ENCODE measurements around the gene SDHB.

The SDHB gene

DNA sequence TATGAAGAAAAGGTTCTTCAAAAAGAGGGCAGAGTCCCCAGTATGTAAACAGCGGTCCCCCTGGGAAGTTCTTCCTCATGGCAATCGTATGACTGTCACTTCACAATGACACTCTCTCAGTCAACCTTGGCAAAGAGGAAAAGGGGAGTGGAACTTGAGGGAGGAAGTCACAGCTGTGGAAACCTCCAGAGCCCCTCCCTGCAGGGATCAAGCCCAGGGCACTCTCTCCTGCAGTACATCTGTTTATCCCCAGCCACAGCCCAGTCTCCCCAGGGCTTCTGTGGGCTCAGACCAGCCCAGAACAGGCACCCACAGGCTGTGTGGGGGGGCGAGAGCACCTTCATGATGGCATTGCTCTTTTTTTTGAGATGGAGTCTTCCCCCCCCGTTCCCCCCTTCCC lies 44.1 kb downstream of the SDHB start:
- Histone ChIP-seq H3K4me3 (ENCODE audit: low read depth in 1 of 2, low read length in 2 of 2) (no peak overlapping the region), H3K36me3 (ENCODE audit: insufficient read depth, low read length) (peaks cover 8% of the 10 kb centered on the region), H3K4me1 (ENCODE audit: insufficient read depth, low read length) (peaks cover 18% of the 10 kb centered on the region), H3K9me3 (ENCODE audit: low read length) (no peaks in the 10 kb centered on the region), H3K27ac (ENCODE audit: low read depth, low read length) (no peak overlapping the region), H3K27me3 (ENCODE audit: control insufficient read depth in 1 of 2, insufficient read depth in 2 of 2, low read length in 2 of 2) (no peaks in the 10 kb centered on the region), H3K9ac (ENCODE audit: low read length) (no peak overlapping the region)

DNA sequence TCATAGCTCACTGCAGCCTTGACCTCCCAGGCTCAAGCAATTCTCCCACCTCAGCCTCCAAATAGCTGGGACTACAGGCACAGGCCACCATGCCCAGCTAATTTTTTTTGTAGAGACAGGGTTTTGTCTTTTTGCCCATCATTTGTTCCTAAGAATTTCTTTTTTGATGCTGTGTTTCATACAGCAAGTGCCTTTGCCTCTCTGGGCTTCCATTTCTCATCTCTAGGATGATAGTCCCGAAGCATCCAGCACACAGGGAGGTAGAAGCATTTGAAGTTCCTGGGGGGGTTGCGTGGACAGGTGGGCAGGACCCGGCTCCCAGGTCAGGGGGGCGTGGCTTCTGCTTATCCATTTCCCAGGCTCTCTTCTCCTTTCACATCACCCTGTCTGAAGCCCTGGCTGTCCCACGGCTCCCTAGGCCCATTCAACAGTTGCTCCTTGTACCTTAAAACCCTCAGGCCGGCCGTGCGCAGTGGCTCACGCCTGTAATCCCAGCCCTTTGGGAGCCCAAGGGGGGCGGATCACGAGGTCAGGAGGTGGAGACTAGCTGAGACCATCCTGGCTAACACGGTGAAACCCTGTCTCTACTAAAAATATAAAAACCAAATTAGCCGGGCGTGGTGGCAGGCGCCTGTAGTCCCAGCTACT lies 45.5 kb downstream of the SDHB start:
- Histone ChIP-seq H3K4me3 (ENCODE audit: low read depth in 1 of 2, low read length in 2 of 2) (no peak overlapping the region), H3K9ac (ENCODE audit: low read length) (no peak overlapping the region), H3K9me3 (ENCODE audit: low read length) (no peaks in the 10 kb centered on the region), H3K27ac (ENCODE audit: low read depth, low read length) (no peak overlapping the region), H3K4me1 (ENCODE audit: insufficient read depth, low read length) (peaks cover 18% of the 10 kb centered on the region), H3K27me3 (ENCODE audit: control insufficient read depth in 1 of 2, insufficient read depth in 2 of 2, low read length in 2 of 2) (no peaks in the 10 kb centered on the region), H3K36me3 (ENCODE audit: insufficient read depth, low read length) (peaks cover 17% of the 10 kb centered on the region)

DNA sequence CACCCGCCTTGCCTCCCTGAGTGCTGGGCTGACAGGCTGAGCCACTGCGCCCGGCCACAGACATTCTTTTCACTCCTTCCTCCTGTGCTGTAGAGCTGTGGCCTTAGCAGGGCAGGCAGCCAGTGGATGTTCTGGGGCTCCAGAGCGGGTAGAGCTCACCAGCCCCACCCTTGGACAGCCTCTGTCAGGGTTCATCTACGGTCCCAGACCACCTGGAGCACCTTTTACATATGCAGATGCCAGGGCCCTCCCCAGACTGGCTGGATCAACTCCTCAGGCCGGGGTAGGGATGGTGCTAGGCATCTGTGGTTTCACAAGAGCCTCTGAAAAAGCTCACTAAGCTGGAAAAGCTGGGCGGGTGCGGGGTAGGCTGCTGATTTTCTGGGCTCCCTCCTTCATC lies 46.7 kb downstream of the SDHB start:
- no peak overlapping the region for H3K27ac ChIP-seq (ENCODE audit: low read depth, low read length)
- H3K27me3 ChIP-seq (ENCODE audit: control insufficient read depth in 1 of 2, insufficient read depth in 2 of 2, low read length in 2 of 2): no peaks in the 10 kb centered on the region
- H3K36me3 ChIP-seq (ENCODE audit: insufficient read depth, low read length): peaks cover 27% of the 10 kb centered on the region
- H3K9me3 ChIP-seq (ENCODE audit: low read length): no peaks in the 10 kb centered on the region
- no peak overlapping the region for H3K4me3 ChIP-seq (ENCODE audit: low read depth in 1 of 2, low read length in 2 of 2)
- peaks cover 14% of the 10 kb centered on the region for H3K4me1 ChIP-seq (ENCODE audit: insufficient read depth, low read length)
- no peak overlapping the region for H3K9ac ChIP-seq (ENCODE audit: low read length)

DNA sequence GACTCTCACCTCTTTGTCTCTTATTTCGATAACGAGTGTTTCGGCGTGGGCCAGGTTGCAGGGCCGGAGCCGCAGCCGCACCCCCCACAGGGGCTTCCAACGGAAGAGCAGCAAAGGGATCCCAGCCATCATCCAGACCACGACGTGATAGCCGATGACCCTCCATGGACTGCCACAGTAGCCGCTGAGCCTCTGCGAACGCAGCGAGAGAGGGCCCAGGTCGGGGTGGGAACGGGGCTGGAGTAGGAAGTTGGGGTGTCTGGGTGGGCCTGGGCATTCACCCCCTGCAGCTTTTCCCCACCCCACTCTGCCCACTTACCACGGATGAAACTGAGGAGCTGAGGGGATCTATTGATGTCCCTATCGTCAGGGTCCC lies 48.5 kb downstream of the SDHB start:
- H3K4me3 ChIP-seq (ENCODE audit: low read depth in 1 of 2, low read length in 2 of 2): no peak overlapping the region
- H3K9me3 ChIP-seq (ENCODE audit: low read length): no peaks in the 10 kb centered on the region
- H3K36me3 ChIP-seq (ENCODE audit: insufficient read depth, low read length): peaks cover 32% of the 10 kb centered on the region
- H3K4me1 ChIP-seq (ENCODE audit: insufficient read depth, low read length): peaks cover 4% of the 10 kb centered on the region
- H3K27me3 ChIP-seq (ENCODE audit: control insufficient read depth in 1 of 2, insufficient read depth in 2 of 2, low read length in 2 of 2): no peaks in the 10 kb centered on the region
- no peak overlapping the region for H3K9ac ChIP-seq (ENCODE audit: low read length)
- H3K27ac ChIP-seq (ENCODE audit: low read depth, low read length): no peak overlapping the region

DNA sequence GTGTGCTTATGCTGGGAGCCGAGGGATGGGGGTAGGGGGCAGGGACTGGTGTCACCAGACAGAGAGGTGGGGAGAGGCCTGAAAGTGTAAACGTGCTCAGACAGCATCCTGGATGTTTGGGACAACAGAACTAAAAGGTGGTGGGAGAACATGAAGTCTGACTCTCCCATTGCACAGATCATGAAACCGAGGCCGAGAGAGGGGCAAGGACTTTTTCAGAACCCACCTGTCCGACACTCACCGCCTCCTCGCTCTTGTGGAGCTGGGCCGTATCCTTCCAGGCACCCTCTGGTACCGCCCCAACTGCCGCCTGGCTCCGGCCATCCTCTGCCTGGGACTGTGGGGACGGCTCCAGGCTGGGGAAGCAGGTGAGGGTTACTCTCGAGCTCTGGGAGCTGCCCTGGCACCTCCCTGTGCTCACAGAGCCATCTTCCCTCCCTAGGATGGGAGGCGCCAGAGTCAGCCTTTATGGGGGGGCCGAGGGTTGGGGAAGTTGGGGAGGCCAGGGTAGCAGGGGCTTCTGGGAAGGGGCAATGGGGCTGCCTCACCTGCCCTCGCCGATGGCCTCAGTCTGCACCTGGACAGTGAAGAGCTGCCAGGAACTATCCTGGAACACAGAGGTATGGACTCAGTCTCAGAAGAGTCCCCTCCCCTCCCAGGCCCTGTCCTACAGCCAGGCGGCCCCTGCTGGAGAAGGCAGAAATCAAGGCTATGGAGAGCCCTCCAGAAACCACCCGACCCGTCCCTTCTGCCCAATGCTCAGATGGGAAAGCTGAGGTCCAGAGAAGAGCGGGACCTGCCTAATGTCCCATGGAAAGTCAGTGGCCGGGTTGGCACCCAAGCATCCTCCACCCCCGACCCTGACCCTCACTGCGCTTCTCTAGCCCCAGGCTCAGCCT lies 49.1 kb downstream of the SDHB start:
- Histone ChIP-seq H3K27me3 (ENCODE audit: control insufficient read depth in 1 of 2, insufficient read depth in 2 of 2, low read length in 2 of 2) (no peaks in the 10 kb centered on the region), H3K36me3 (ENCODE audit: insufficient read depth, low read length) (peaks cover 32% of the 10 kb centered on the region), H3K4me1 (ENCODE audit: insufficient read depth, low read length) (no peaks in the 10 kb centered on the region), H3K27ac (ENCODE audit: low read depth, low read length) (no peak overlapping the region), H3K4me3 (ENCODE audit: low read depth in 1 of 2, low read length in 2 of 2) (no peak overlapping the region), H3K9ac (ENCODE audit: low read length) (no peak overlapping the region), H3K9me3 (ENCODE audit: low read length) (no peaks in the 10 kb centered on the region)

DNA sequence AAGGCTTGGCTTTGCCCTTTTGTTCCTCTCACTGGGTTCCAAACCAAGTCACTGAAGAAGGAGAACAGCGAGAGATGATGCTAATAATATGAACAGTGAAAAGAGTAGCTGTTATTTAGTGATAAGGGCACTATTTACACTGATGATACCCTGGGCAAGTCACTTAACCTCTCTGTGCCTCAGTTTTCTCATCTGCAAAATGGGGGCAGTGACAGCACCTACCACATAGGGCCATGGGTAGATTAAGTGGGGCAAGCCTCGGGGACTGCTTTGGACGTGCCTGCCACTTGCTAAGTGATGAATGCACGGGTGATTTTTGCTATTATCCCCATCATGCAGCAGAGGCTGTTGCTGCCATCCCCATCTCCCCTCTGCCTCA lies 51.3 kb downstream of the SDHB start:
- no peaks in the 10 kb centered on the region for H3K27me3 ChIP-seq (ENCODE audit: control insufficient read depth in 1 of 2, insufficient read depth in 2 of 2, low read length in 2 of 2)
- no peak overlapping the region for H3K9ac ChIP-seq (ENCODE audit: low read length)
- H3K4me3 ChIP-seq (ENCODE audit: low read depth in 1 of 2, low read length in 2 of 2): no peak overlapping the region
- no peaks in the 10 kb centered on the region for H3K9me3 ChIP-seq (ENCODE audit: low read length)
- H3K27ac ChIP-seq (ENCODE audit: low read depth, low read length): no peak overlapping the region
- H3K36me3 ChIP-seq (ENCODE audit: insufficient read depth, low read length): peaks cover 43% of the 10 kb centered on the region
- H3K4me1 ChIP-seq (ENCODE audit: insufficient read depth, low read length): no peaks in the 10 kb centered on the region

DNA sequence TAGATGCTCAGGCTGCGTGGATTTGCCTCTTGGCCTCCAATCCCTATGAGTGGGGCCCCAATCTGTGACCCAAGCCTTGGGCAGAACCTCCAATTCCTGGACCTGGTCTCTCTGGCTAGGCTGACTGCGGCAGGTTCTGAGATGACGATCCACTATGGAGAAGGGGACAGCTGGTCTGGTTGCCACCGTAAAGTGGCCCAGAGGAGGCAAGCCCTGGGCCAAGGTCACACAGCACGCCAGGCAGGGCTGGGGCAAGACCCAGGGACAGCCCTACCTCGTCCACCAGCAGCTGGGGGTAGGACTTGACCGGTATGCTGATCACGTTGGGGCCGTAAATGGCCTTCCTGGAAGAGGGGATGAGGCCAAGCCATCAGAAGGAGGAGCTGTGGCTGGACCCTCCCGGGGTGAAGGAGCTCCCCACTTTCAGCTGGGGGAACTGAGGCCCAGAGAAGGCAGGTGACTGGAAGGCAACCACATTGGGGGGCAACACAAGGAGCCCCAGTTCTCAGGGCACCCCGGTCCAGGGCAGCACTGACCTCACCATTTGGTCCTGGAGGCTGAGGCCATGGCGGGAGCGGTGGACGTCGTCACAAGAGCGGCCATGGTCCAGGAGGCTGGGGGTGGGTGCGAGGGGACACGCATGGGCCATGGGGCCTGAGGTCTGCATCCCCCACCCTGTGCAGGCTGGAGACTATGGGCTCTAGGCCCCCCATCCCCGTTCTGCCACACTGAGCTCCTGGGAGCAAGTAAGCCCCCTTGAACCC lies 51.9 kb downstream of the SDHB start:
- H3K36me3 ChIP-seq (ENCODE audit: insufficient read depth, low read length): peaks cover 47% of the 10 kb centered on the region
- no peaks in the 10 kb centered on the region for H3K9me3 ChIP-seq (ENCODE audit: low read length)
- H3K4me1 ChIP-seq (ENCODE audit: insufficient read depth, low read length): no peaks in the 10 kb centered on the region

DNA sequence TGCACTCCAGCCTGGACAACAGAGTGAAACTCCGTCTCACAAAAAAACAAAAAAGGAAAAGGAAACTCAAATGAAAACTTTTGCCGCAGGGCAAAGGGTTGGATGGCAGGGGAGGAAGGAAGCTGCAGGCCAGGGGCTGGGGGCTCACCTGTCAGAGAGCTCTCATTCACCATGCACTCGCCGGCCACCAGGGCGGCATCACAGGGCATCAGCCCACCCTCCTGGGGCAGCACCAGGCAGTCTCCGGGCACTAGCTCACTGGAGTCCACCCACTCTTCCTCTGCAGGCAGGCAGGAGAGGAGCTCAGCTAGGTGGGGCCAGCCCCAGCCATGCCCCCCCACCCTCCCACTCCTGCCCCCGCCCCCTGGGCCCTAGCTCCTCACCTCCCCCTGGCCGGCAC lies 54.0 kb downstream of the SDHB start:
- H3K4me3 ChIP-seq (ENCODE audit: low read depth in 1 of 2, low read length in 2 of 2): no peak overlapping the region
- no peak overlapping the region for H3K9ac ChIP-seq (ENCODE audit: low read length)
- peaks cover 54% of the 10 kb centered on the region for H3K36me3 ChIP-seq (ENCODE audit: insufficient read depth, low read length)

More for the DNA sequence above, 51.9 kb downstream of the SDHB start:
- Histone ChIP-seq H3K4me3 (ENCODE audit: low read depth in 1 of 2, low read length in 2 of 2) (no peak overlapping the region), H3K27ac (ENCODE audit: low read depth, low read length) (no peak overlapping the region), H3K9ac (ENCODE audit: low read length) (no peak overlapping the region), H3K27me3 (ENCODE audit: control insufficient read depth in 1 of 2, insufficient read depth in 2 of 2, low read length in 2 of 2) (no peaks in the 10 kb centered on the region)

DNA sequence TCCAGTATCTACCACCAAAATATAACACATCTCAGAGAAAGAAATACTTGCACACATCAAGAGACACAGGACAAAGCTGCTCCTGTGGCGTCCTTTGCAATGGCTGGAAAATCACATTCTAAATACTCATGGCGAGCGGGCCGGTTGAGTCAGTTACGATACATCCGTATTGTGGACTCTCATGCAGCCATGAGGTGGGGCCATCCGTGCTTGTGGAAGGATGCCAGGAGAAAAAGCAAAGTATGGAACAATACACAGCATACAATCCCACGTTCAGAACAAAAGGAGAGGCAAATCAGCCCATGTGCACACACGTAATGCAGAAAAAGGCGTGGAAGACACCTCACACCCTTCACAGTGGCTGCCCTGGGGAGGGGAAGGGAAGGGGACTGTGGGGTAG lies 55.2 kb downstream of the SDHB start:
- no peaks in the 10 kb centered on the region for H3K27me3 ChIP-seq (ENCODE audit: control insufficient read depth in 1 of 2, insufficient read depth in 2 of 2, low read length in 2 of 2)
- peaks cover 44% of the 10 kb centered on the region for H3K36me3 ChIP-seq (ENCODE audit: insufficient read depth, low read length)
- H3K9me3 ChIP-seq (ENCODE audit: low read length): no peaks in the 10 kb centered on the region
- no peak overlapping the region for H3K9ac ChIP-seq (ENCODE audit: low read length)
- no peaks in the 10 kb centered on the region for H3K4me1 ChIP-seq (ENCODE audit: insufficient read depth, low read length)
- H3K4me3 ChIP-seq (ENCODE audit: low read depth in 1 of 2, low read length in 2 of 2): no peak overlapping the region
- H3K27ac ChIP-seq (ENCODE audit: low read depth, low read length): no peak overlapping the region

More for the DNA sequence above, 54.0 kb downstream of the SDHB start:
- no peak overlapping the region for H3K27ac ChIP-seq (ENCODE audit: low read depth, low read length)
- no peaks in the 10 kb centered on the region for H3K27me3 ChIP-seq (ENCODE audit: control insufficient read depth in 1 of 2, insufficient read depth in 2 of 2, low read length in 2 of 2)
- no peaks in the 10 kb centered on the region for H3K9me3 ChIP-seq (ENCODE audit: low read length)
- H3K4me1 ChIP-seq (ENCODE audit: insufficient read depth, low read length): no peaks in the 10 kb centered on the region

DNA sequence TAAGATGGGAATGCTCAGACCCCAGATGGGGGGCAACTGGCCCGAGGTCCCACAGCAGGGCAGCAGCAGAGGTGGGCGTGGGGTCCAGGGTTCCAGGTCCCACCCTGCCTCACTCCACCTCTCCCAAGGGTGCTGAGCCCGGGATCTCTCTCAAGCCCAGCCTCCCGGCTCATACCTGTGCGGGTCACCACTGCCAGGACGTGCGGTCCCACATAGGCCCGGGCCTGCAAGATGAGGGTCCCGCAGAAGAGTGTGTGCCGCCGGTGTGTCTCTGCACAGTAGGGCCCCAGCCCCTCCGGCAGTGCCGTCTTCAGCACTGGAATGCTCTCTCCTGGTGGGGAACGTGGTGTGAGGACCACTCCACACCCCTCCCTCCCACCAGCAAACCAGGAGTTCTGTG lies 57.0 kb downstream of the SDHB start:
- Histone ChIP-seq H3K4me3 (ENCODE audit: low read depth in 1 of 2, low read length in 2 of 2) (no peak overlapping the region), H3K36me3 (ENCODE audit: insufficient read depth, low read length) (peaks cover 31% of the 10 kb centered on the region), H3K27ac (ENCODE audit: low read depth, low read length) (no peak overlapping the region), H3K9me3 (ENCODE audit: low read length) (no peaks in the 10 kb centered on the region), H3K4me1 (ENCODE audit: insufficient read depth, low read length) (no peaks in the 10 kb centered on the region), H3K9ac (ENCODE audit: low read length) (no peak overlapping the region), H3K27me3 (ENCODE audit: control insufficient read depth in 1 of 2, insufficient read depth in 2 of 2, low read length in 2 of 2) (no peaks in the 10 kb centered on the region)

DNA sequence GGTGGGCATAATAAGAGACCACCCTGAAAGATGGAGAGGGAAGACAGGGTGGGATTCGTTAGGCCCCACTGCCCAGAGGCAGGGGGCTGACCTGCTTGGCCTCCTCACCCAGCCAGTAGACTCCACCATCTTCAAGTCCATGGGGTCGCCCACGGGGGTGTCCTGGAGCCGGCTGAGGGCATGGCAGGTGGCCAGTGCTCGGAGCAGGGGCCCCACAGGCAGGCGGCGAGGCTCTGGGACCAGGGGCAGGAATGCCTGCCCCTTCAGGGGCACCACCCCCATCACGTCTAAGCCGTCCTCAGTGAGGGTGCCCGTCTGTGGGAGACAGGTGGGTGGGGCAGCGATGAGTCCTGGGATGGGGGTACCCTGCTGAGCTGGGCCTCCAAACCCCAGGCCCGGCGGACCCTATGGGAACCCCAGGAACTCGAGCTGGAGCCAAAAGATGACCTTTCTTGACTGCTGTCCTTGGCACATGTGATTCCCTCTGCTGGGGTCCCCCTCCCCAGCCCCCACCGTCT lies 60.3 kb downstream of the SDHB start:
- H3K27me3 ChIP-seq (ENCODE audit: control insufficient read depth in 1 of 2, insufficient read depth in 2 of 2, low read length in 2 of 2): no peaks in the 10 kb centered on the region
- no peak overlapping the region for H3K27ac ChIP-seq (ENCODE audit: low read depth, low read length)
- no peak overlapping the region for H3K4me3 ChIP-seq (ENCODE audit: low read depth in 1 of 2, low read length in 2 of 2)
- no peaks in the 10 kb centered on the region for H3K9me3 ChIP-seq (ENCODE audit: low read length)
- peaks cover 27% of the 10 kb centered on the region for H3K36me3 ChIP-seq (ENCODE audit: insufficient read depth, low read length)
- H3K9ac ChIP-seq (ENCODE audit: low read length): no peak overlapping the region
- H3K4me1 ChIP-seq (ENCODE audit: insufficient read depth, low read length): no peaks in the 10 kb centered on the region
